HEK293 (cell line): ENCODE results near the gene CBLN4.

Source experiments
- CTCF ChIA-PET: fragments of 350-600 bp; formaldehyde crosslinking; extraction: SDS; loops from one replicate; lab custom pipeline; 2021; ENCODE audit warnings: antibody characterized with exemption; lab: Yijun Ruan, JAX
- POLR2A ChIA-PET: fragments of 300-600 bp; formaldehyde crosslinking; extraction: SDS; loops from one replicate; lab custom pipeline; 2020; ENCODE audit warnings: antibody characterized with exemption, inconsistent platforms; lab: Yijun Ruan, JAX
- H3K27ac ChIP-seq: fragments of 200-500 bp; sonication (Bioruptor generic); 2 replicates; pipeline ENCODE4 v1.5.1; 2014; ENCODE audit warnings: low read depth, low read length, control low read depth, inconsistent platforms; ENCODE audit errors: extremely low read depth
- H3K36me3 ChIP-seq, 2 experiments: fragments of 200-500 bp in 1 of 2; sonication (Bioruptor generic) in 1 of 2; 1 replicate in 1 of 2; 2 replicates in 1 of 2; pipeline ENCODE4 v1.5.1; 2014 to 2017; ENCODE audit warnings: inconsistent platforms in 2 of 2, low read length in 2 of 2; ENCODE audit not compliant: control insufficient read depth in 2 of 2, insufficient read depth in 1 of 2
- H3K4me1 ChIP-seq: fragments of 200-500 bp; sonication (Bioruptor generic); 2 replicates; pipeline ENCODE4 v1.5.1; 2014; ENCODE audit warnings: mild to moderate bottlenecking, low read length, inconsistent platforms; ENCODE audit not compliant: control insufficient read depth, insufficient read depth
- H3K4me3 ChIP-seq: 2 replicates; pipeline ENCODE4 v1.5.1; 2011; ENCODE audit warnings: low read depth, mild to moderate bottlenecking, control low read depth, low read length, moderate library complexity
- H3K9me3 ChIP-seq: fragments of 200-500 bp; sonication (Bioruptor generic); 2 replicates; pipeline ENCODE4 v1.5.1; 2014; ENCODE audit warnings: low read depth, low read length, inconsistent platforms; ENCODE audit not compliant: control insufficient read depth, insufficient read depth
- AEBP2 ChIP-seq: fragments of 450-650 bp; formaldehyde crosslinking; IDR thresholded peaks from 2 replicates; pipeline ENCODE4 v1.5.1; 2016; ENCODE audit warnings: missing biosample characterization, missing genetic modification characterization, borderline replicate concordance
- EGR2 ChIP-seq: fragments of 450-650 bp; formaldehyde crosslinking; IDR thresholded peaks from 2 replicates; pipeline ENCODE4 v1.5.1; 2016; ENCODE audit warnings: low read depth, missing biosample characterization, missing genetic modification characterization
- GLI2 ChIP-seq: fragments of 450-650 bp; formaldehyde crosslinking; IDR thresholded peaks from 2 replicates; pipeline ENCODE4; 2017; ENCODE audit warnings: missing biosample characterization, missing genetic modification characterization, low read depth, borderline replicate concordance
- KLF1 ChIP-seq: fragments of 450-650 bp; formaldehyde crosslinking; IDR thresholded peaks from 2 replicates; pipeline ENCODE4 v1.5.1; 2016; ENCODE audit warnings: missing biosample characterization, missing genetic modification characterization
- KLF10 ChIP-seq: fragments of 450-650 bp; IDR thresholded peaks from 2 replicates; pipeline ENCODE4 v1.5.1; 2018; ENCODE audit warnings: missing biosample characterization, mild to moderate bottlenecking, missing genetic modification characterization
- KLF17 ChIP-seq: fragments of 450-650 bp; formaldehyde crosslinking; IDR thresholded peaks from 2 replicates; pipeline ENCODE4 v1.5.1; 2016; ENCODE audit warnings: missing biosample characterization, missing genetic modification characterization
- RBAK ChIP-seq: fragments of 450-650 bp; formaldehyde crosslinking; IDR thresholded peaks from 2 replicates; pipeline ENCODE4 v1.5.1; 2016; ENCODE audit warnings: missing biosample characterization, missing genetic modification characterization
- ZBTB26 ChIP-seq: fragments of 450-650 bp; formaldehyde crosslinking; optimal IDR thresholded peaks from 2 replicates; pipeline ENCODE3; 2016; ENCODE audit warnings: missing biosample characterization, mild to moderate bottlenecking, missing genetic modification characterization
- ZNF112 ChIP-seq: fragments of 450-650 bp; formaldehyde crosslinking; IDR thresholded peaks from 2 replicates; pipeline ENCODE4 v1.5.0; 2017; ENCODE audit warnings: missing biosample characterization, missing genetic modification characterization
- ZNF132 ChIP-seq: fragments of 450-650 bp; formaldehyde crosslinking; IDR thresholded peaks from 2 replicates; pipeline ENCODE4 v1.5.1; 2017; ENCODE audit warnings: missing biosample characterization, missing genetic modification characterization, borderline replicate concordance
- ZNF274 ChIP-seq, 2 experiments: fragments of 200-500 bp in 1 of 2; fragments of 450-650 bp in 1 of 2; sonication (Bioruptor generic) in 1 of 2; formaldehyde crosslinking in 1 of 2; IDR thresholded peaks; 2 replicates each; pipeline versions ENCODE4 v1.5.1 to v1.6.1; 2014 to 2016; ENCODE audit warnings: borderline replicate concordance in 1 of 2, inconsistent platforms in 1 of 2, low read length in 1 of 2, missing biosample characterization in 1 of 2, missing genetic modification characterization in 1 of 2
- ZNF48 ChIP-seq: fragments of 450-650 bp; formaldehyde crosslinking; IDR thresholded peaks from 2 replicates; pipeline ENCODE4 v1.5.1; 2016; ENCODE audit warnings: missing biosample characterization, missing genetic modification characterization
- ZNF530 ChIP-seq: fragments of 450-650 bp; formaldehyde crosslinking; IDR thresholded peaks from 2 replicates; pipeline ENCODE4 v1.5.1; 2016; ENCODE audit warnings: low read depth, missing biosample characterization, missing genetic modification characterization
- ZNF549 ChIP-seq: fragments of 450-650 bp; IDR thresholded peaks from 2 replicates; pipeline ENCODE4 v1.5.1; 2018; ENCODE audit warnings: missing biosample characterization, missing genetic modification characterization, mild to moderate bottlenecking, inconsistent platforms, moderate library complexity
- ZNF645 ChIP-seq: fragments of 450-650 bp; formaldehyde crosslinking; IDR thresholded peaks from 2 replicates; pipeline ENCODE4; 2016; ENCODE audit warnings: missing biosample characterization, missing genetic modification characterization
- ZNF658 ChIP-seq: fragments of 450-650 bp; formaldehyde crosslinking; IDR thresholded peaks from 2 replicates; pipeline ENCODE4; 2016; ENCODE audit warnings: missing biosample characterization, missing genetic modification characterization
- ZNF707 ChIP-seq: fragments of 450-650 bp; formaldehyde crosslinking; IDR thresholded peaks from 2 replicates; pipeline ENCODE4 v1.5.1; 2016; ENCODE audit warnings: missing biosample characterization, missing genetic modification characterization
- ZNF843 ChIP-seq: fragments of 450-650 bp; formaldehyde crosslinking; IDR thresholded peaks from 2 replicates; pipeline ENCODE4 v1.5.1; 2016; ENCODE audit warnings: missing biosample characterization, missing genetic modification characterization
- ZSCAN23 ChIP-seq: fragments of 450-650 bp; formaldehyde crosslinking; IDR thresholded peaks from 2 replicates; pipeline ENCODE4 v1.5.1; 2016; ENCODE audit warnings: missing biosample characterization, missing genetic modification characterization
- ZSCAN30 ChIP-seq: fragments of 450-650 bp; IDR thresholded peaks from 2 replicates; pipeline ENCODE4 v1.5.1; 2018; ENCODE audit warnings: missing biosample characterization, mild to moderate bottlenecking, missing genetic modification characterization, moderate library complexity
- TF ChIP-seq, protein P1 (sequence below): fragments of 450-650 bp; formaldehyde crosslinking; IDR thresholded peaks from 2 replicates; pipeline ENCODE4 v1.5.1; 2016; ENCODE audit warnings: missing biosample characterization, missing genetic modification characterization
- TF ChIP-seq, protein P2 (sequence below): fragments of 450-650 bp; formaldehyde crosslinking; IDR thresholded peaks from 2 replicates; pipeline ENCODE4 v1.5.1; 2017; ENCODE audit warnings: missing biosample characterization, missing genetic modification characterization
- TF ChIP-seq, protein P3 (sequence below): fragments of 450-650 bp; IDR thresholded peaks from 2 replicates; pipeline ENCODE4 v1.5.1; 2018; ENCODE audit warnings: missing biosample characterization, missing genetic modification characterization

The CBLN4 gene

DNA sequence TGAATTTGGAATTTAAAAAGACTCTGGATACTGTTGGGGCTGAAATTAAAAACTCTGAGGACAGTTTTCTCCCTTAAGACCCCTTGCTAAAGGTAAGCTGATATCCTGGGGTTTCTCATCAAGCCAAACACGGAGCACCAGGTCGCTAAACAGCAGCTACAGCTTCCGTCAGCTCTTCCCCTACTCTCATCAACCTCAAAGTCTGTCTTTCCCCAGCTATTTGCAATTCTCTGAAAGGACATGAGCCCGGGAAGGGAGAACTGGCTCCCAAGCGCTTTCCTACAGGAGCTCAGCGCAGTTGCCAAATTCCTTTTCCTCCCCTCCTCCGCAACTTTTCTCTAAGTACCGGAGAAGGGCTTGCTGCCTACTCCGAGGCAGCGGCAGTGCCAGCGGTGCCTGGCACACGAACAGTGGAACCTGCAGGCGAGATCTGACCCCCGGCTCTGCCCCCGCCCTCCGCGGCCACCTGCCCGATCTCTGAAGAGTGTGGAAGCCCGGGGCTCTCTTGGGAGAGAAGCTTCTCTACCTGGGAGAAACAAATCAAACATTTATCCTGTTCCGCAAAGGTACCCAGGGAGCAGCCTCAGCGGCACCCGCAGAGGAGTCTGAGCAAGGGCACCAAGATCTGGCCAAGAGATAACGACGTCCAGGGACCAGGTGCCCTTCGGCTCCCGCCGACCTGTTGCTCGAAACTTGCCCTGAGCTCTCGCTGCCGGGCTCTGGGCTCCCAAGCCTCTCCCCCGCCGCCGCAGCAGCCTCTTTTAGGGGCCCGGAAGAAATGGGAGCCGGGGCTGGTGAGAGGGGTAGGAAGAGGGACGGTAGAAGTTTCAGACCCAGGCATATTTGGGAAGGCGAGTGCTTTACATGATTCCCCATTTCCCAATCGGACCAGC lies 2.2 kb downstream of the CBLN4 start (continued):
- TF ChIP-seq, protein P1, sequence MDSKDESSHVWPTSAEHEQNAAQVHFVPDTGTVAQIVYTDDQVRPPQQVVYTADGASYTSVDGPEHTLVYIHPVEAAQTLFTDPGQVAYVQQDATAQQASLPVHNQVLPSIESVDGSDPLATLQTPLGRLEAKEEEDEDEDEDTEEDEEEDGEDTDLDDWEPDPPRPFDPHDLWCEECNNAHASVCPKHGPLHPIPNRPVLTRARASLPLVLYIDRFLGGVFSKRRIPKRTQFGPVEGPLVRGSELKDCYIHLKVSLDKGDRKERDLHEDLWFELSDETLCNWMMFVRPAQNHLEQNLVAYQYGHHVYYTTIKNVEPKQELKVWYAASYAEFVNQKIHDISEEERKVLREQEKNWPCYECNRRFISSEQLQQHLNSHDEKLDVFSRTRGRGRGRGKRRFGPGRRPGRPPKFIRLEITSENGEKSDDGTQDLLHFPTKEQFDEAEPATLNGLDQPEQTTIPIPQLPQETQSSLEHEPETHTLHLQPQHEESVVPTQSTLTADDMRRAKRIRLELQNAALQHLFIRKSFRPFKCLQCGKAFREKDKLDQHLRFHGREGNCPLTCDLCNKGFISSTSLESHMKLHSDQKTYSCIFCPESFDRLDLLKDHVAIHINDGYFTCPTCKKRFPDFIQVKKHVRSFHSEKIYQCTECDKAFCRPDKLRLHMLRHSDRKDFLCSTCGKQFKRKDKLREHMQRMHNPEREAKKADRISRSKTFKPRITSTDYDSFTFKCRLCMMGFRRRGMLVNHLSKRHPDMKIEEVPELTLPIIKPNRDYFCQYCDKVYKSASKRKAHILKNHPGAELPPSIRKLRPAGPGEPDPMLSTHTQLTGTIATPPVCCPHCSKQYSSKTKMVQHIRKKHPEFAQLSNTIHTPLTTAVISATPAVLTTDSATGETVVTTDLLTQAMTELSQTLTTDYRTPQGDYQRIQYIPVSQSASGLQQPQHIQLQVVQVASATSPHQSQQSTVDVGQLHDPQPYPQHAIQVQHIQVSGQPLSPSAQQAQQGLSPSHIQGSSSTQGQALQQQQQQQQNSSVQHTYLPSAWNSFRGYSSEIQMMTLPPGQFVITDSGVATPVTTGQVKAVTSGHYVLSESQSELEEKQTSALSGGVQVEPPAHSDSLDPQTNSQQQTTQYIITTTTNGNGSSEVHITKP: no peak
- TF ChIP-seq ZNF530: no peak
- no peak for TF ChIP-seq ZNF549 (tag by site-specific recombination)
- TF ChIP-seq ZNF112: no peak
- TF ChIP-seq ZNF274 (IDR thresholded peaks at IDR 0.05; ENCODE audit: low read length): no peak
- TF ChIP-seq ZNF274 (tag by site-specific recombination; IDR thresholded peaks at IDR 0.05; ENCODE audit: borderline replicate concordance): no peak
- TF ChIP-seq ZNF658 (tag by site-specific recombination): no peak
- no peak for TF ChIP-seq ZBTB26 (tag by site-specific recombination)
- TF ChIP-seq RBAK: no peak
- TF ChIP-seq, protein P2, sequence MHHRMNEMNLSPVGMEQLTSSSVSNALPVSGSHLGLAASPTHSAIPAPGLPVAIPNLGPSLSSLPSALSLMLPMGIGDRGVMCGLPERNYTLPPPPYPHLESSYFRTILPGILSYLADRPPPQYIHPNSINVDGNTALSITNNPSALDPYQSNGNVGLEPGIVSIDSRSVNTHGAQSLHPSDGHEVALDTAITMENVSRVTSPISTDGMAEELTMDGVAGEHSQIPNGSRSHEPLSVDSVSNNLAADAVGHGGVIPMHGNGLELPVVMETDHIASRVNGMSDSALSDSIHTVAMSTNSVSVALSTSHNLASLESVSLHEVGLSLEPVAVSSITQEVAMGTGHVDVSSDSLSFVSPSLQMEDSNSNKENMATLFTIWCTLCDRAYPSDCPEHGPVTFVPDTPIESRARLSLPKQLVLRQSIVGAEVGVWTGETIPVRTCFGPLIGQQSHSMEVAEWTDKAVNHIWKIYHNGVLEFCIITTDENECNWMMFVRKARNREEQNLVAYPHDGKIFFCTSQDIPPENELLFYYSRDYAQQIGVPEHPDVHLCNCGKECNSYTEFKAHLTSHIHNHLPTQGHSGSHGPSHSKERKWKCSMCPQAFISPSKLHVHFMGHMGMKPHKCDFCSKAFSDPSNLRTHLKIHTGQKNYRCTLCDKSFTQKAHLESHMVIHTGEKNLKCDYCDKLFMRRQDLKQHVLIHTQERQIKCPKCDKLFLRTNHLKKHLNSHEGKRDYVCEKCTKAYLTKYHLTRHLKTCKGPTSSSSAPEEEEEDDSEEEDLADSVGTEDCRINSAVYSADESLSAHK (tag by site-specific recombination): no peak
- TF ChIP-seq ZNF707 (tag by site-specific recombination): no peak
- TF ChIP-seq, all 188 proteins: peak for 0

DNA sequence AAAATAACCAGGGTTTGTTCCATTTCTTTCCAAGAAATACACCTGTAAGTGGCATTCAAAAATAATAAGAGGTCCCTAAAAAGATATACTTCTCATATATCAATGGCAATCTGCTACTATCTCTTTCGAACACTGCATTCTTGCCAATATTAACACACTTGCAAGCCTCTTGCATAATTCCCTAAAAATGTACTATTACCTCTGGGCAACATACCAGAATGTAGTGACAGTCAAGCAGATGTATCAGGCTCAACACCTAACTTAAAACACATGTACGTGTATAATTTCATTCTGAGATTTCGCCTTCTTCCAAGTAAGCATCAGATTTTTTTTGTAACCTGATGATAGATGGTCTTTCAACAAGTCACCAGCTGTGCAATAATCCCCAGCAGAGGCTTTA lies 3.4 kb downstream of the CBLN4 start:
- ChIA-PET CTCF (no interaction called here), POLR2A (interaction anchor here (0.6 kb wide), 1 partner anchor 281 kb away, joined by 3 read pairs; no protein-coding TSS in a partner anchor)
- Histone ChIP-seq H3K27ac (no peak overlapping the region), H3K4me3 (no peak overlapping the region), H3K9me3 (no peaks in the 10 kb centered on the region), H3K36me3 (no peaks in the 10 kb centered on the region), H3K4me1 (no peaks in the 10 kb centered on the region)
- TF ChIP-seq ZSCAN30 (tag by site-specific recombination) (no peak), KLF1 (tag by site-specific recombination) (no peak), ZNF843 (tag by site-specific recombination) (no peak), ZNF645 (no peak), GLI2 (tag by site-specific recombination) (no peak), ZNF48 (tag by site-specific recombination) (no peak), ZNF132 (no peak), EGR2 (tag by site-specific recombination) (no peak), KLF17 (tag by site-specific recombination) (no peak), AEBP2 (tag by site-specific recombination) (no peak), ZSCAN23 (tag by site-specific recombination) (no peak), KLF10 (tag by site-specific recombination) (no peak)
- TF ChIP-seq, protein P3, sequence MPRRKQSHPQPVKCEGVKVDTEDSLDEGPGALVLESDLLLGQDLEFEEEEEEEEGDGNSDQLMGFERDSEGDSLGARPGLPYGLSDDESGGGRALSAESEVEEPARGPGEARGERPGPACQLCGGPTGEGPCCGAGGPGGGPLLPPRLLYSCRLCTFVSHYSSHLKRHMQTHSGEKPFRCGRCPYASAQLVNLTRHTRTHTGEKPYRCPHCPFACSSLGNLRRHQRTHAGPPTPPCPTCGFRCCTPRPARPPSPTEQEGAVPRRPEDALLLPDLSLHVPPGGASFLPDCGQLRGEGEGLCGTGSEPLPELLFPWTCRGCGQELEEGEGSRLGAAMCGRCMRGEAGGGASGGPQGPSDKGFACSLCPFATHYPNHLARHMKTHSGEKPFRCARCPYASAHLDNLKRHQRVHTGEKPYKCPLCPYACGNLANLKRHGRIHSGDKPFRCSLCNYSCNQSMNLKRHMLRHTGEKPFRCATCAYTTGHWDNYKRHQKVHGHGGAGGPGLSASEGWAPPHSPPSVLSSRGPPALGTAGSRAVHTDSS: no peak
